HCT116 (cell line): ENCODE results near the gene TRIM75. TPM values are rescaled to one million over a fixed set of nuclear protein-coding genes. Genes with fewer than 3 reads are reported as not detected.

Experiments used
- ATAC-seq: fragments of 200-7000 bp; cut with Tn5 transposase; 2 replicates; pipeline ENCODE4 v1.9.1; 2020; ENCODE audit warnings: mild to moderate bottlenecking, moderate library complexity
- BruUV-seq: library from RNA; stranded (reverse); fragments of 400-500 nt; replicated peaks from 2 replicates; lab custom pipeline; 2021; lab: Mats Ljungman, UMichigan
- CTCF ChIA-PET: fragments of 300-600 bp; sonication (Branson Sonifier 250); formaldehyde crosslinking; loops from one replicate; lab custom pipeline; 2021; ENCODE audit warnings: antibody characterized with exemption; lab: Charles Lee
- POLR2A ChIA-PET: fragments of 300-600, 350-600 bp; sonication (Branson Sonifier 250); formaldehyde crosslinking; loops from one replicate; lab custom pipeline; 2021; ENCODE audit warnings: antibody characterized with exemption; lab: Charles Lee
- RAD21 ChIA-PET, 2 experiments: fragments of 300-600 bp; sonication (Branson Sonifier 250); formaldehyde crosslinking; loops; one replicate each; lab custom pipeline; 2023; ENCODE audit warnings: low total read pairs in 2 of 2; ENCODE audit not compliant: uncharacterized antibody in 2 of 2, unreplicated experiment in 2 of 2, low non-redundant PET in 1 of 2; lab: Charles Lee
- DNase-seq: peaks from one replicate; pipeline ENCODE4 v3.0.0-alpha.2; 2010; ENCODE audit warnings: low read depth, low spot score
- H2AFZ ChIP-seq: fragments of 200-600 bp; shearing (Covaris generic), sonication (generic); 2 replicates; pipeline ENCODE4 v1.6.1; 2017; ENCODE audit warnings: low read depth, mixed run types, mixed read lengths, antibody characterized with exemption, low read length; ENCODE audit not compliant: poor library complexity, severe bottlenecking
- H3K27ac ChIP-seq: 2 replicates; pipeline ENCODE4 v1.5.1; 2012; ENCODE audit warnings: low read depth, low read length
- H3K27me3 ChIP-seq: fragments of 200-600 bp; sonication (generic); 2 replicates; pipeline ENCODE4 v1.6.1; 2016; ENCODE audit warnings: mixed run types, low read length, mixed read lengths; ENCODE audit not compliant: insufficient read depth
- H3K36me3 ChIP-seq, 2 experiments: fragments of 200-500 bp in 1 of 2; fragments of 200-600 bp in 1 of 2; sonication (Bioruptor generic) in 1 of 2; sonication (generic) in 1 of 2; 2 replicates each; pipeline versions ENCODE4 v1.5.1 to v1.6.1; 2014 to 2016; ENCODE audit warnings: low read length in 2 of 2, inconsistent platforms in 1 of 2, mixed read lengths in 1 of 2, mixed run types in 1 of 2; ENCODE audit not compliant: insufficient read depth in 2 of 2, control insufficient read depth in 1 of 2
- H3K4me1 ChIP-seq, 2 experiments: fragments of 200-600 bp in 1 of 2; sonication (generic) in 1 of 2; 2 replicates each; pipeline versions ENCODE4 v1.5.1 to v1.6.1; 2012 to 2017; ENCODE audit warnings: low read length in 2 of 2, inconsistent platforms in 1 of 2, mild to moderate bottlenecking in 1 of 2, mixed read lengths in 1 of 2, mixed run types in 1 of 2, moderate library complexity in 1 of 2; ENCODE audit not compliant: insufficient read depth in 2 of 2, control insufficient read depth in 1 of 2
- H3K4me2 ChIP-seq: fragments of 200-600 bp; sonication (generic); 2 replicates; pipeline ENCODE4 v1.6.1; 2017; ENCODE audit warnings: mixed run types, low read length, mixed read lengths
- H3K4me3 ChIP-seq, 2 experiments: fragments of 200-600 bp in 1 of 2; sonication (generic) in 1 of 2; replicated peaks in 1 of 2; 2 replicates each; pipeline ENCODE4 v1.5.1; 2011 to 2016; ENCODE audit warnings: low read length in 2 of 2, control low read depth in 1 of 2, low read depth in 1 of 2, mild to moderate bottlenecking in 1 of 2, mixed read lengths in 1 of 2, mixed run types in 1 of 2
- H3K79me2 ChIP-seq: fragments of 200-600 bp; sonication (generic); 2 replicates; pipeline ENCODE4 v1.6.1; 2017; ENCODE audit warnings: mild to moderate bottlenecking, mixed run types, low read length, moderate library complexity, mixed read lengths; ENCODE audit not compliant: insufficient read depth
- H3K9ac ChIP-seq: fragments of 200-600 bp; sonication (generic); 2 replicates; pipeline ENCODE4 v1.6.1; 2016; ENCODE audit warnings: low read length, mixed read lengths
- H3K9me2 ChIP-seq: fragments of 200-600 bp; sonication (generic), shearing (Covaris generic); 2 replicates; pipeline ENCODE4 v1.6.1; 2017; ENCODE audit warnings: mixed run types, mild to moderate bottlenecking, moderate library complexity; ENCODE audit not compliant: insufficient read depth
- H3K9me3 ChIP-seq, 2 experiments: fragments of 200-500 bp in 1 of 2; fragments of 200-600 bp in 1 of 2; sonication (Bioruptor generic) in 1 of 2; sonication (generic) in 1 of 2; 2 replicates each; pipeline ENCODE4 v1.6.1; 2014 to 2017; ENCODE audit warnings: low read length in 2 of 2, mixed read lengths in 2 of 2, inconsistent platforms in 1 of 2, low read depth in 1 of 2, mild to moderate bottlenecking in 1 of 2, mixed run types in 1 of 2, moderate library complexity in 1 of 2; ENCODE audit not compliant: control insufficient read depth in 1 of 2, insufficient read depth in 1 of 2
- H4K20me1 ChIP-seq: fragments of 200-600 bp; sonication (generic), shearing (Covaris generic); 2 replicates; pipeline ENCODE4 v1.6.1; 2017; ENCODE audit warnings: mixed run types, mild to moderate bottlenecking, moderate library complexity; ENCODE audit not compliant: insufficient read depth
- EZH2phosphoT487 ChIP-seq: fragments of 200-600 bp; IDR thresholded peaks from 2 replicates; pipeline ENCODE4 v1.6.1; 2018; ENCODE audit warnings: antibody characterized with exemption, borderline replicate concordance
- JUND ChIP-seq: IDR thresholded peaks from 2 replicates; pipeline ENCODE4 v1.6.1; 2012
- SIN3A ChIP-seq: IDR thresholded peaks from 2 replicates; pipeline ENCODE4 v1.6.1; 2012; ENCODE audit warnings: low read depth
- TCF7L2 ChIP-seq: IDR thresholded peaks from 2 replicates; pipeline ENCODE4 v1.7.0; 2011; ENCODE audit warnings: borderline replicate concordance, inconsistent platforms; ENCODE audit not compliant: insufficient read depth, insufficient read length; ENCODE audit errors: extremely low read depth
- YY1 ChIP-seq: IDR thresholded peaks from 2 replicates; pipeline ENCODE4 v1.6.1; 2011; ENCODE audit warnings: low read length, low read depth, moderate library complexity, mild to moderate bottlenecking; ENCODE audit not compliant: insufficient replicate concordance; ENCODE audit errors: extremely low read depth
- intact Hi-C: fragments of 100-400 bp; cut with micrococcal nuclease; formaldehyde crosslinking; loops from 2 replicates; pipeline ENCODE4 v1.10.0; 2022
- total RNA-seq: library from RNA; stranded (reverse); gene quantifications from one replicate; pipeline ENCODE4 v1.2.1, GENCODE V29; 2021; ENCODE audit not compliant: unreplicated experiment
- TF ChIP-seq, protein P1 (sequence below): IDR thresholded peaks from 2 replicates; pipeline ENCODE4 v1.6.1; 2012; ENCODE audit warnings: low read depth

TRIM75 gene
- total RNA-seq, 1 experiment from 2014 or later = not detected

DNA sequence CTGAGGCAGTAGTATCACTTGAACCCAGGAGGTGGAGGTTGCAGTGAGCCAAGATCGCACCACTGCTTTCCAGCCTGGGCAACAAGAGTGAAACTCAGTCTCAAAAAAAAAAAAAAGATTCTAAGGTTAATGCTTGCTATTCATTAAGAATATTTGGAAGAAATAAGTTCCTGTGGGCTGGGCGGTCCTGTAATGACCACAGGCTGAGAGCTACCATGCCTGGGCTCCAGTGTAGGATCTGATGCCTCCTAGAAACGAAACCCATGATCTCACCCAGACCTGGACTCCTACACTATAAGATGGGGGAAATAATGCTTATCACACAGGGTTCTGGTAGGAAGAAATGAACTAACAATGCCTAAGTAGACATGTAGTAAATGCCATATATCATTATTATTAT lies 41.2 kb downstream of the TRIM75 start:
- ATAC-seq (no peak), DNase-seq (no peak)
- Histone ChIP-seq H3K9me2 (no peaks in the 10 kb centered on the region), H3K9me3 (no peaks in the 10 kb centered on the region), H2AFZ (no peak overlapping the region), H3K4me3 (no peak overlapping the region), H4K20me1 (no peaks in the 10 kb centered on the region), H3K4me2 (no peak overlapping the region), H3K27me3 (no peaks in the 10 kb centered on the region), H3K27ac (no peak overlapping the region), H3K36me3 (peaks cover 0 to 2% of the 10 kb centered on the region in 2 experiments; a peak in 2 of 4 replicates), H3K9ac (no peak overlapping the region), H3K4me1 (no peaks in the 10 kb centered on the region), H3K79me2 (no peaks in the 10 kb centered on the region)
- ChIA-PET CTCF (no interaction called here), RAD21 (no interaction called here), POLR2A (no interaction called here)
- BruUV-seq = no TSS peak
- intact Hi-C loops = loop anchor here (10.0 kb wide), 1 partner anchor 160 kb away; no protein-coding TSS in a partner anchor
- TF ChIP-seq TCF7L2 (no peak), EZH2phosphoT487 (no peak), JUND (no peak), SIN3A (no peak)
- TF ChIP-seq, protein P1, sequence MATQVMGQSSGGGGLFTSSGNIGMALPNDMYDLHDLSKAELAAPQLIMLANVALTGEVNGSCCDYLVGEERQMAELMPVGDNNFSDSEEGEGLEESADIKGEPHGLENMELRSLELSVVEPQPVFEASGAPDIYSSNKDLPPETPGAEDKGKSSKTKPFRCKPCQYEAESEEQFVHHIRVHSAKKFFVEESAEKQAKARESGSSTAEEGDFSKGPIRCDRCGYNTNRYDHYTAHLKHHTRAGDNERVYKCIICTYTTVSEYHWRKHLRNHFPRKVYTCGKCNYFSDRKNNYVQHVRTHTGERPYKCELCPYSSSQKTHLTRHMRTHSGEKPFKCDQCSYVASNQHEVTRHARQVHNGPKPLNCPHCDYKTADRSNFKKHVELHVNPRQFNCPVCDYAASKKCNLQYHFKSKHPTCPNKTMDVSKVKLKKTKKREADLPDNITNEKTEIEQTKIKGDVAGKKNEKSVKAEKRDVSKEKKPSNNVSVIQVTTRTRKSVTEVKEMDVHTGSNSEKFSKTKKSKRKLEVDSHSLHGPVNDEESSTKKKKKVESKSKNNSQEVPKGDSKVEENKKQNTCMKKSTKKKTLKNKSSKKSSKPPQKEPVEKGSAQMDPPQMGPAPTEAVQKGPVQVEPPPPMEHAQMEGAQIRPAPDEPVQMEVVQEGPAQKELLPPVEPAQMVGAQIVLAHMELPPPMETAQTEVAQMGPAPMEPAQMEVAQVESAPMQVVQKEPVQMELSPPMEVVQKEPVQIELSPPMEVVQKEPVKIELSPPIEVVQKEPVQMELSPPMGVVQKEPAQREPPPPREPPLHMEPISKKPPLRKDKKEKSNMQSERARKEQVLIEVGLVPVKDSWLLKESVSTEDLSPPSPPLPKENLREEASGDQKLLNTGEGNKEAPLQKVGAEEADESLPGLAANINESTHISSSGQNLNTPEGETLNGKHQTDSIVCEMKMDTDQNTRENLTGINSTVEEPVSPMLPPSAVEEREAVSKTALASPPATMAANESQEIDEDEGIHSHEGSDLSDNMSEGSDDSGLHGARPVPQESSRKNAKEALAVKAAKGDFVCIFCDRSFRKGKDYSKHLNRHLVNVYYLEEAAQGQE = no peak

DNA sequence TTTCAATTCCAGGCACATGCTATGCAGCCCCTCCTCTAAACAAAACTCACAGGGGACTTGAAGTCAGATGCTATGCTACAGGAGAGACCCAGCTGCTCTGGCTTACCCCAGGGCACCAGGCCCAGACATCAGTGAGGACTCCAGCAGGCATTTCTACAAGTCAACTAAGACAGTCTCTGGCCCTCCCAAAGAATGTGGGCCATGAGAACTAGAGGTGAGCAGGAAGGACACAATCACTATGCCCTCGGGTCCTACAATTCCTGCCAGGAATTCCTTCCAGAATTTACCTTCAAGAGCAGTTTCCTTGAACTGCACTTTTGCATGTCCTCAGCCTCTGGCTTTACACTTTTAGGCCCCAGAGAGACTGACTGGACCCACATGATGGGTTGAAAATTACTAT lies 41.6 kb downstream of the TRIM75 start:
- H3K27ac ChIP-seq = no peak overlapping the region
- H3K4me3 ChIP-seq = no peak overlapping the region
- H3K9me3 ChIP-seq = no peaks in the 10 kb centered on the region
- ChIA-PET POLR2A (no interaction called here), CTCF (no interaction called here), RAD21 (no interaction called here)
- H3K4me2 ChIP-seq = no peak overlapping the region
- peaks cover 0 to 2% of the 10 kb centered on the region in 2 experiments; a peak in 2 of 4 replicates for H3K36me3 ChIP-seq
- H4K20me1 ChIP-seq = no peaks in the 10 kb centered on the region
- DNase-seq = no peak
- BruUV-seq = no TSS peak
- H3K9me2 ChIP-seq = no peaks in the 10 kb centered on the region
- no peak for ATAC-seq
- TF ChIP-seq YY1 = no peak
- TF ChIP-seq, all 23 proteins: peak for 0
- intact Hi-C loops = loop anchor here (10.0 kb wide), 1 partner anchor 160 kb away; no protein-coding TSS in a partner anchor
- Histone ChIP-seq H2AFZ (no peak overlapping the region), H3K27me3 (no peaks in the 10 kb centered on the region), H3K9ac (no peak overlapping the region), H3K79me2 (no peaks in the 10 kb centered on the region), H3K4me1 (no peaks in the 10 kb centered on the region)
